Keratinocyte (primary cell): ENCODE data around the gene PLXDC1. TPM values are rescaled to one million over a fixed set of nuclear protein-coding genes. Genes with fewer than 3 reads are reported as not detected.

Experiments
- DNase-seq: peaks from one replicate; pipeline ENCODE4 v3.0.0-alpha.2; 2011; ENCODE audit warnings: low read depth, missing footprints, low spot score
- FAIRE-seq: peaks from 2 replicates; lab custom pipeline; 2011; peaks lifted over from hg19 to GRCh38; lab: Jason Lieb, UNC
- H2AFZ ChIP-seq: 2 replicates; pipeline ENCODE4 v1.6.0; 2012; ENCODE audit warnings: low read length, control low read depth, inconsistent platforms; ENCODE audit not compliant: control insufficient read depth
- H3K27ac ChIP-seq: 2 replicates; pipeline ENCODE4 v1.5.1; 2011; ENCODE audit warnings: low read length; ENCODE audit not compliant: control insufficient read depth, insufficient read depth
- H3K27me3 ChIP-seq: 3 replicates; pipeline ENCODE4 v1.6.0; 2011; ENCODE audit warnings: low read length; ENCODE audit not compliant: control insufficient read depth, insufficient read depth; ENCODE audit errors: extremely low read depth
- H3K36me3 ChIP-seq, 2 experiments: 2 replicates in 1 of 2; 3 replicates in 1 of 2; pipeline ENCODE4 v1.5.1; 2011; ENCODE audit warnings: low read length in 2 of 2, mild to moderate bottlenecking in 1 of 2; ENCODE audit not compliant: control insufficient read depth in 2 of 2, insufficient read depth in 2 of 2; ENCODE audit errors: extremely low read depth in 1 of 2
- H3K4me1 ChIP-seq: 3 replicates; pipeline ENCODE4 v1.5.1; 2011; ENCODE audit warnings: low read length; ENCODE audit not compliant: control insufficient read depth, insufficient read depth; ENCODE audit errors: extremely low read depth
- H3K4me2 ChIP-seq: 3 replicates; pipeline ENCODE4 v1.6.0; 2011; ENCODE audit warnings: low read depth, low read length; ENCODE audit not compliant: control insufficient read depth, insufficient read depth; ENCODE audit errors: extremely low read depth
- H3K4me3 ChIP-seq, 3 experiments: fragments of 200-600 bp in 1 of 3; sonication (generic) in 1 of 3; 2 replicates in 2 of 3; 3 replicates in 1 of 3; pipeline ENCODE4 v1.5.1; 2011 to 2016; ENCODE audit warnings: low read length in 3 of 3, mild to moderate bottlenecking in 3 of 3, control low read depth in 2 of 3, inconsistent platforms in 1 of 3, low read depth in 1 of 3, mixed read lengths in 1 of 3, mixed run types in 1 of 3, moderate library complexity in 1 of 3; ENCODE audit not compliant: control insufficient read depth in 2 of 3, insufficient read depth in 2 of 3; ENCODE audit errors: extremely low read depth in 1 of 3
- H3K79me2 ChIP-seq: 2 replicates; pipeline ENCODE4 v1.6.0; 2012; ENCODE audit warnings: low read length; ENCODE audit not compliant: control insufficient read depth, insufficient read depth
- H3K9ac ChIP-seq: 3 replicates; pipeline ENCODE4 v1.6.0; 2011; ENCODE audit warnings: low read length; ENCODE audit not compliant: control insufficient read depth, insufficient read depth; ENCODE audit errors: extremely low read depth
- H3K9me1 ChIP-seq: 3 replicates; pipeline ENCODE4 v1.6.0; 2011; ENCODE audit warnings: low read length; ENCODE audit not compliant: control insufficient read depth, insufficient read depth; ENCODE audit errors: extremely low read depth
- H3K9me3 ChIP-seq: 2 replicates; pipeline ENCODE4 v1.5.1; 2012; ENCODE audit warnings: low read depth, low read length; ENCODE audit not compliant: control insufficient read depth
- H4K20me1 ChIP-seq: 3 replicates; pipeline ENCODE4 v1.6.0; 2011; ENCODE audit warnings: low read length; ENCODE audit not compliant: control insufficient read depth, insufficient read depth; ENCODE audit errors: extremely low read depth
- EZH2 ChIP-seq: IDR thresholded peaks from one replicate; pipeline ENCODE4 v1.6.1; 2012; ENCODE audit warnings: inconsistent platforms, mild to moderate bottlenecking, low read length, moderate library complexity
- dilution Hi-C: fragments of 300-500 bp; cut with MboI; formaldehyde crosslinking; loops from one replicate; pipeline ENCODE4 v1.7.0; 2020; ENCODE audit warnings: low sequenced_read_pairs; ENCODE audit not compliant: extremely low pct_ligation_motif_present
- polyA plus RNA-seq, 5 experiments: library from polyadenylated mRNA; depleted of rRNA in 3 of 5; stranded (reverse) in 3 of 5; stranded (forward) in 1 of 5; unstranded in 1 of 5; fragments of >200 nt; gene quantifications; 1 replicate in 1 of 5; 2 replicates in 3 of 5; 3 replicates in 1 of 5; pipeline versions ENCODE4 v1.2.1 to v1.2.3, GENCODE V29; 2011 to 2012; ENCODE audit warnings: missing spikeins in 2 of 5, low read depth in 1 of 5, low replicate concordance in 1 of 5
- TF ChIP-seq, protein P1 (sequence below), 3 experiments: IDR thresholded peaks in 1 of 3; conservative IDR thresholded peaks in 1 of 3; optimal IDR thresholded peaks in 1 of 3; 2 replicates in 2 of 3; 3 replicates in 1 of 3; pipeline versions ENCODE3 to v1.5.1; 2011; ENCODE audit warnings: low read length in 3 of 3, mild to moderate bottlenecking in 3 of 3, moderate library complexity in 2 of 3, control low read depth in 1 of 3, inconsistent platforms in 1 of 3; ENCODE audit not compliant: insufficient read depth in 2 of 3; ENCODE audit errors: extremely low read depth in 1 of 3

PLXDC1 gene
- polyA plus RNA-seq, 1 donor (not counting 4 experiments of a cell fraction or from before 2014, with no cell fraction given), result 0.35 TPM

DNA sequence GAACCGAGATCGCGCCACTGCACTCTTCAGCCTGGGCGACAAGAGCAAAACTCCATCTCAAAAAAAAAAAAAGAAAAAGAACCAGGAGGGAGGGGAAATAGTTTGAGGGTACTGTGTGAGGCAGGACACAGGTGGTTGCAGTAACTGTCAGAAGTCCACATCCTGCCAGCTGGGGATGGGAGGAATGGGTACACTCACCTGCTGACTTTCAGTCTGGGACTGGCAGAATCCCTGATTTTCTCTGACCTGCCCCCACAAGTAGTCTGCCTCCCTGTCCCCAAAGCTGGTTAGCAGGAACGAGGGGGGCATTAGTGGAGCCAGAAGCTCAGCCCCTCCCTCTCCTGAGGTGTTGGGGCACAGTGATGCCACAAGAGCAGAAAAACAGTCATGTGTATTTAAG is 21.6 kb upstream of the PLXDC1 start:
- no peaks in the 10 kb centered on the region for H3K9me3 ChIP-seq
- DNase-seq (no peak), FAIRE-seq (no peak)
- dilution Hi-C loops, result no loop called here
- H3K9me1 ChIP-seq, result no peaks in the 10 kb centered on the region
- H2AFZ ChIP-seq, result no peak overlapping the region
- H3K27ac ChIP-seq, result no peak overlapping the region
- H3K79me2 ChIP-seq, result no peaks in the 10 kb centered on the region
- H3K9ac ChIP-seq, result no peak overlapping the region
- TF ChIP-seq, protein P1, sequence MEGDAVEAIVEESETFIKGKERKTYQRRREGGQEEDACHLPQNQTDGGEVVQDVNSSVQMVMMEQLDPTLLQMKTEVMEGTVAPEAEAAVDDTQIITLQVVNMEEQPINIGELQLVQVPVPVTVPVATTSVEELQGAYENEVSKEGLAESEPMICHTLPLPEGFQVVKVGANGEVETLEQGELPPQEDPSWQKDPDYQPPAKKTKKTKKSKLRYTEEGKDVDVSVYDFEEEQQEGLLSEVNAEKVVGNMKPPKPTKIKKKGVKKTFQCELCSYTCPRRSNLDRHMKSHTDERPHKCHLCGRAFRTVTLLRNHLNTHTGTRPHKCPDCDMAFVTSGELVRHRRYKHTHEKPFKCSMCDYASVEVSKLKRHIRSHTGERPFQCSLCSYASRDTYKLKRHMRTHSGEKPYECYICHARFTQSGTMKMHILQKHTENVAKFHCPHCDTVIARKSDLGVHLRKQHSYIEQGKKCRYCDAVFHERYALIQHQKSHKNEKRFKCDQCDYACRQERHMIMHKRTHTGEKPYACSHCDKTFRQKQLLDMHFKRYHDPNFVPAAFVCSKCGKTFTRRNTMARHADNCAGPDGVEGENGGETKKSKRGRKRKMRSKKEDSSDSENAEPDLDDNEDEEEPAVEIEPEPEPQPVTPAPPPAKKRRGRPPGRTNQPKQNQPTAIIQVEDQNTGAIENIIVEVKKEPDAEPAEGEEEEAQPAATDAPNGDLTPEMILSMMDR (optimal IDR thresholded peaks at IDR 0.05 in 1 of 3, IDR thresholded peaks at IDR 0.05 in 1 of 3, conservative IDR thresholded peaks at IDR 0.05 in 1 of 3; ENCODE audit: extremely low read depth in 1 of 3, insufficient read depth in 2 of 3, low read length in 3 of 3), result no peak
- no peak for TF ChIP-seq EZH2
- H4K20me1 ChIP-seq, result peaks cover 3% of the 10 kb centered on the region
- H3K4me2 ChIP-seq, result no peak overlapping the region
- H3K27me3 ChIP-seq, result peaks cover 3% of the 10 kb centered on the region
- peaks cover 14 to 18% of the 10 kb centered on the region in 2 experiments for H3K36me3 ChIP-seq
- H3K4me1 ChIP-seq, result no peaks in the 10 kb centered on the region
- no peak overlapping the region for H3K4me3 ChIP-seq

DNA sequence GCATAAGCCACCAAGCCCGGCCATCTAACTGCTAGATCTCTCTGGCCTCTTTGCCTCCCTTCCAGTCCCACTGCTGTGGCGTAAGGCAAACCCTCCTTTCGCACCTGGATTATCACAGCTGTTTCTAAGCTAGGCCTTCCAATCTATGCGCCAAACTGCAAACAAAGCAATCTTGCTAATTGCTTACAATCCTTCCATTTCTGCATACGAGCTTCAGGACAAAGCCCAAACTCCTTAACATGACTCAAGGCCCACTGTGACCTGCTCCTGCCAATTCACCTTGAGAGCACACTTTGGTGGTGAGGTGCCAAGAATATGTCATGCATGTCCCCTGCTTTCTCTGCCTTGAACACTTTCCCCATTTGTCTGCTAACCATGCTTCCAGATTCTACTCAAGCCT is 20.5 kb upstream of the PLXDC1 start:
- no peaks in the 10 kb centered on the region for H3K9me3 ChIP-seq
- H3K4me3 ChIP-seq, result no peak overlapping the region
- peaks cover 4 to 10% of the 10 kb centered on the region in 2 experiments for H3K36me3 ChIP-seq
- H3K4me1 ChIP-seq, result peaks cover 1% of the 10 kb centered on the region
- H3K79me2 ChIP-seq, result no peaks in the 10 kb centered on the region
- H3K9ac ChIP-seq, result no peak overlapping the region
- dilution Hi-C loops, result no loop called here
- no peak overlapping the region for H2AFZ ChIP-seq
- H3K9me1 ChIP-seq, result no peaks in the 10 kb centered on the region
- H3K27ac ChIP-seq, result no peak overlapping the region
- DNase-seq (no peak), FAIRE-seq (no peak)
- H3K27me3 ChIP-seq, result peaks cover 3% of the 10 kb centered on the region
- no peak overlapping the region for H3K4me2 ChIP-seq
- TF ChIP-seq, protein P1 (optimal IDR thresholded peaks at IDR 0.05 in 1 of 3, IDR thresholded peaks at IDR 0.05 in 1 of 3, conservative IDR thresholded peaks at IDR 0.05 in 1 of 3; ENCODE audit: extremely low read depth in 1 of 3, insufficient read depth in 2 of 3, low read length in 3 of 3), result no peak
- TF ChIP-seq EZH2, result no peak
- H4K20me1 ChIP-seq, result peaks cover 3% of the 10 kb centered on the region
